Measurements from ENCODE around the gene UBE2D4.
"Not testable (repeated sequence)": the region's sequence is repeated elsewhere in the genome, so short reads cannot be mapped to it uniquely, and the experiment has no call there.

UBE2D4 gene

GRCh38 chr7:43994681-43995080 lies 68.4 kb downstream of the UBE2D4 start:
- DNase-seq (ENCODE audit: low read depth); H3K36me3 ChIP-seq (ENCODE audit: control insufficient read depth, insufficient read depth, low read length, severe bottlenecking); H3K27me3 ChIP-seq (replicated peaks; ENCODE audit: control insufficient read depth, insufficient read depth, low read length); H3K9ac ChIP-seq (ENCODE audit: low read length); H3K4me3 ChIP-seq (ENCODE audit: low read length); H3K9me3 ChIP-seq (ENCODE audit: control insufficient read depth, low read length); H3K4me1 ChIP-seq (ENCODE audit: control insufficient read depth, insufficient read depth, low read length): not testable (repeated sequence)

GRCh38 chr7:43997532-43997931 lies 71.3 kb downstream of the UBE2D4 start, which contains the start of gene SPDYE1:
Gene SPDYE1, plus strand, starts transcription at chr7:43997897. Its CDS starts 2,053 bp downstream, at chr7:43999950.
- not testable (repeated sequence) for H3K9me3 ChIP-seq (ENCODE audit: control insufficient read depth, low read length); H3K4me1 ChIP-seq (ENCODE audit: control insufficient read depth, insufficient read depth, low read length); H3K36me3 ChIP-seq (ENCODE audit: control insufficient read depth, insufficient read depth, low read length, severe bottlenecking); H3K4me3 ChIP-seq (ENCODE audit: low read length); DNase-seq (ENCODE audit: low read depth); H3K27me3 ChIP-seq (replicated peaks; ENCODE audit: control insufficient read depth, insufficient read depth, low read length); H3K9ac ChIP-seq (ENCODE audit: low read length)
